SU-DHL-6 (cell line): ENCODE data around the gene AQR.

ENCODE experiments used
- H2AFZ ChIP-seq: fragments of 200-600 bp; sonication (generic); 2 replicates; pipeline ENCODE4 v1.6.1; 2014; ENCODE audit warnings: low read depth, mild to moderate bottlenecking, moderate library complexity, mixed read lengths, antibody characterized with exemption, low read length; ENCODE audit not compliant: severe bottlenecking
- H3F3A ChIP-seq: fragments of 200-600 bp; shearing (Covaris generic); 2 replicates; pipeline ENCODE4 v1.6.0; 2016; ENCODE audit warnings: antibody characterized with exemption, mild to moderate bottlenecking; ENCODE audit not compliant: insufficient read depth
- H3K27ac ChIP-seq: fragments of 200-600 bp; sonication (generic); 2 replicates; pipeline ENCODE4 v1.5.1; 2016; ENCODE audit warnings: low read depth, mild to moderate bottlenecking, low read length, moderate library complexity, mixed read lengths
- H3K27me3 ChIP-seq: fragments of 200-600 bp; sonication (generic), shearing (Covaris generic); 2 replicates; pipeline ENCODE4 v1.6.0; 2014; ENCODE audit warnings: mild to moderate bottlenecking, low read length
- H3K36me3 ChIP-seq: fragments of 200-600 bp; sonication (generic); 2 replicates; pipeline ENCODE4 v1.6.1; 2014; ENCODE audit warnings: mild to moderate bottlenecking, low read length, mixed read lengths
- H3K4me2 ChIP-seq: fragments of 300-600, 200-600 bp; shearing (Covaris generic), sonication (generic); 2 replicates; pipeline ENCODE4 v1.6.0; 2014; ENCODE audit warnings: low read length, low read depth, mild to moderate bottlenecking; ENCODE audit not compliant: poor library complexity, severe bottlenecking
- H3K4me3 ChIP-seq: fragments of 200-600 bp; sonication (generic); 2 replicates; pipeline ENCODE4 v1.5.1; 2014; ENCODE audit warnings: antibody characterized with exemption, low read length, mild to moderate bottlenecking, mixed read lengths; ENCODE audit not compliant: insufficient read depth, poor library complexity, severe bottlenecking
- H3K79me2 ChIP-seq: fragments of 200-600 bp; sonication (generic); 2 replicates; pipeline ENCODE4 v1.6.1; 2014; ENCODE audit warnings: mild to moderate bottlenecking, low read length, moderate library complexity; ENCODE audit not compliant: insufficient read depth
- H3K9ac ChIP-seq: fragments of 200-600 bp; sonication (generic); 2 replicates; pipeline ENCODE4 v1.7.0; 2014; ENCODE audit warnings: mild to moderate bottlenecking, low read length
- H3K9me2 ChIP-seq: fragments of 200-600 bp; sonication (generic); replicated peaks from 2 replicates; pipeline ENCODE4 v1.6.1; 2014; ENCODE audit warnings: low read length; ENCODE audit not compliant: insufficient read depth
- H3K9me3 ChIP-seq: fragments of 200-600 bp; sonication (generic); 2 replicates; pipeline ENCODE4 v1.6.1; 2014; ENCODE audit warnings: low read length, mixed read lengths; ENCODE audit not compliant: insufficient read depth
- H4K20me1 ChIP-seq: fragments of 200-600 bp; sonication (generic); 2 replicates; pipeline ENCODE4 v1.6.1; 2014; ENCODE audit warnings: low read depth, mild to moderate bottlenecking, antibody characterized with exemption, low read length, moderate library complexity, mixed read lengths
- CTCF ChIP-seq: fragments of 200-600 bp; sonication (generic); IDR thresholded peaks from one replicate; pipeline ENCODE4 v1.5.1; 2017; ENCODE audit warnings: antibody characterized with exemption, mild to moderate bottlenecking, low read length, moderate library complexity; ENCODE audit not compliant: insufficient read depth, poor library complexity, severe bottlenecking
- EZH2phosphoT487 ChIP-seq: fragments of 200-600 bp; sonication (generic), shearing (Covaris generic); conservative IDR thresholded peaks from 2 replicates; pipeline ENCODE4 v1.6.1; 2018; ENCODE audit warnings: mild to moderate bottlenecking, antibody characterized with exemption, low read length, moderate library complexity, mixed read lengths

The AQR gene

GRCh38 chr15:34850121-34850520, 119.4 kb downstream of the AQR start:
- TF ChIP-seq EZH2phosphoT487 (no peak), CTCF (no peak)
- H4K20me1 ChIP-seq: no peaks in the 10 kb centered on the region
- no peaks in the 10 kb centered on the region for H3K27me3 ChIP-seq
- H3K27ac ChIP-seq: no peak overlapping the region
- H3K79me2 ChIP-seq: no peaks in the 10 kb centered on the region
- H3K9me2 ChIP-seq: no peaks in the 10 kb centered on the region
- no peak overlapping the region for H3K4me2 ChIP-seq
- no peaks in the 10 kb centered on the region for H3K9me3 ChIP-seq
- H2AFZ ChIP-seq: no peak overlapping the region
- no peak overlapping the region for H3K9ac ChIP-seq
- no peak overlapping the region for H3K4me3 ChIP-seq
- no peaks in the 10 kb centered on the region for H3F3A ChIP-seq
- 0 out of 2 replicates have a peak, but pooled peaks cover 3% of the 10 kb centered on the region for H3K36me3 ChIP-seq

GRCh38 chr15:34849364-34849959, 120.1 kb downstream of the AQR start:
- H2AFZ ChIP-seq: no peak overlapping the region
- no peaks in the 10 kb centered on the region for H4K20me1 ChIP-seq
- no peak overlapping the region for H3K27ac ChIP-seq
- 0 out of 2 replicates have a peak, but pooled peaks cover 3% of the 10 kb centered on the region for H3K36me3 ChIP-seq
- H3K4me2 ChIP-seq: no peak overlapping the region
- H3K9me3 ChIP-seq: no peaks in the 10 kb centered on the region
- H3K27me3 ChIP-seq: no peaks in the 10 kb centered on the region
- H3K9ac ChIP-seq: no peak overlapping the region
- H3K79me2 ChIP-seq: no peaks in the 10 kb centered on the region
- H3K4me3 ChIP-seq: no peak overlapping the region
- H3F3A ChIP-seq: no peaks in the 10 kb centered on the region
- no peaks in the 10 kb centered on the region for H3K9me2 ChIP-seq
- TF ChIP-seq CTCF (no peak), EZH2phosphoT487 (no peak)

GRCh38 chr15:34847598-34847997, 121.9 kb downstream of the AQR start:
- H3K79me2 ChIP-seq: no peaks in the 10 kb centered on the region
- no peaks in the 10 kb centered on the region for H3K27me3 ChIP-seq
- H3K4me3 ChIP-seq: no peak overlapping the region
- no peaks in the 10 kb centered on the region for H3F3A ChIP-seq
- no peak overlapping the region for H3K27ac ChIP-seq
- H3K4me2 ChIP-seq: no peak overlapping the region
- H3K9me3 ChIP-seq: no peaks in the 10 kb centered on the region
- H2AFZ ChIP-seq: no peak overlapping the region
- TF ChIP-seq CTCF (no peak), EZH2phosphoT487 (no peak)
- H3K36me3 ChIP-seq: no peaks in the 10 kb centered on the region
- no peaks in the 10 kb centered on the region for H4K20me1 ChIP-seq
- no peak overlapping the region for H3K9ac ChIP-seq
- H3K9me2 ChIP-seq: no peaks in the 10 kb centered on the region
